Subcutaneous adipose tissue (tissue), 4 donors: Measurements from ENCODE around the gene BANP. TPM values are rescaled to one million over a fixed set of nuclear protein-coding genes. Genes with fewer than 3 reads are reported as not detected.

Experiments used
- CTCF ChIP-seq: fragments of 450-650 bp; IDR thresholded peaks from one replicate; pipeline ENCODE4 v1.5.1; 2016; ENCODE audit warnings: low read depth, mild to moderate bottlenecking, control low read depth, antibody characterized with exemption, moderate library complexity
- total RNA-seq, 4 donors: library from RNA; depleted of rRNA; stranded (reverse); fragments of >200 nt; gene quantifications; one replicate each; pipeline ENCODE4 v1.1.0, GENCODE V29; 2016

The BANP gene
- total RNA-seq, 4 donors from 2014 or later: 12.9 to 21.1 (median 16.9) TPM

GRCh38 chr16:88009563-88010342 is 58.5 kb downstream of the BANP start:
- TF ChIP-seq CTCF: no peak

GRCh38 chr16:88010343-88010967 is 59.2 kb downstream of the BANP start:
- TF ChIP-seq CTCF: no peak

- no peak for TF ChIP-seq CTCF
Measured at GRCh38 chr16:88010968-88011483, 59.8 kb downstream of the BANP start.

- TF ChIP-seq CTCF: no peak
Measured at GRCh38 chr16:88012360-88012759, 61.1 kb downstream of the BANP start.

GRCh38 chr16:88013091-88013609 is 61.9 kb downstream of the BANP start:
- TF ChIP-seq CTCF: no peak

- no peak for TF ChIP-seq CTCF
Measured at GRCh38 chr16:88013766-88014251, 62.6 kb downstream of the BANP start.

GRCh38 chr16:88014252-88014781 is 63.1 kb downstream of the BANP start:
- TF ChIP-seq CTCF: no peak
